ENCODE data around the gene ZNF789.

- TF ChIP-seq CTCF (IDR thresholded peaks at IDR 0.05; ENCODE audit: extremely low read depth in 1 of 2, insufficient read depth in 1 of 2, low read depth in 1 of 2, low read length in 2 of 2) (no peak), POLR2A (IDR thresholded peaks at IDR 0.05; ENCODE audit: low read depth, low read length) (no peak)
Measured at GRCh38 chr7:99453105-99453504, 19.6 kb upstream of the ZNF789 start.
